Suprapubic skin (tissue), 4 donors: ENCODE data around the gene EBF4.

Experiments used
- CTCF ChIP-seq, 2 donors: fragments of 200-600 bp in 1 of 2; fragments of 450-650 bp in 1 of 2; sonication (generic) in 1 of 2; IDR thresholded peaks; one replicate each; pipeline ENCODE4 v1.5.1; 2016 to 2019; ENCODE audit warnings: antibody characterized with exemption in 2 of 2, mild to moderate bottlenecking in 1 of 2, moderate library complexity in 1 of 2
- EP300 ChIP-seq: sonication (generic); formaldehyde crosslinking; IDR thresholded peaks from one replicate; pipeline ENCODE4 v1.6.1; 2017; ENCODE audit warnings: antibody characterized with exemption
- POLR2A ChIP-seq, 2 donors: fragments of 450-650 bp; IDR thresholded peaks; one replicate each; pipeline ENCODE4 v1.6.1; 2017; ENCODE audit warnings: antibody characterized with exemption in 2 of 2, mild to moderate bottlenecking in 2 of 2, moderate library complexity in 2 of 2
- POLR2AphosphoS5 ChIP-seq, 3 donors: sonication (generic); formaldehyde crosslinking; IDR thresholded peaks; one replicate each; pipeline ENCODE4 v1.6.1; 2017; ENCODE audit warnings: antibody characterized with exemption in 3 of 3

DNA sequence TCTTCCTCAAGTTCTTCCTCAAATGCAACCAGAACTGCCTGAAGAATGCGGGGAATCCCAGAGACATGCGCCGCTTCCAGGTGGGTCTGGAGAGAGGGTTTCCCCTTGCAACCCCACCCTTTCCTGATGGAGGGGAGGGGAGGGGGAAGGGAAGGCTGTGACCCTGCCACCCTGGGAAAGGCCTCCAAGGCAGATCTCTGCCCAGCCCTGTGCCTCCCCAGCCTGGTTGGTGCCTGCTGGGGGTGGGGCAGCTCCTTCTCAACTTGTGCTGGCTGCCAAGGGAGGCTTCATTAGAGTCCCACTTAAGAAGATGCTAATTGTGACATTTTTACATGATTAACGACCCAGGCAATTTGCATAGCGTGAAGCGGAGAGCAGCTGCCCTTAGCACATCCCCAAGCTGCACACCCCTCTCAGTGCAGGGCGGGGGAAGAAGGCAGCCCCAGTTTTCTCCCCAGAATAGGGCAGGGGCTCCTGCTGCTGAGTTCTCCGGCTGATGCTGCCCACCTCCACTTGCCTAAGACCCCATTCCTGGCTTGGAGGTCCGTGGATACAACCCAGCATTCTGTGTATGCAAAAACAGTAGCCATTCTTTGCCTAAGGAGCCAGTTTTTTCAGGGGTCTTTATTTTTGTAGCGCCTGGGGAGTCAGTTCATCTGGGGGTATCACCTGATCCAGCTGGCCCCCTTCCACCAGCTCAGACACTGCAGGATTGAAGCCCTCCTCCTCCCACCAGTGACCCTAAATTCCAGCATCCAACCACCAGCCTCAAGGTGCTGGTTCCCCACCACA lies 56.2 kb downstream of the EBF4 start:
- no peak for TF ChIP-seq CTCF (IDR thresholded peaks at IDR 0.05)
- TF ChIP-seq POLR2AphosphoS5 (IDR thresholded peaks at IDR 0.05), result no peak
- no peak for TF ChIP-seq POLR2A (IDR thresholded peaks at IDR 0.05)
- TF ChIP-seq EP300, result no peak
